ENCODE data around the gene ASPM.
"Not testable (repeated sequence)": the region's sequence is repeated elsewhere in the genome, so short reads cannot be mapped to it uniquely, and the experiment has no call there.

ASPM gene

GRCh38 chr1:197141575-197141974 is 4.9 kb downstream of the ASPM start:
- no peak for DNase-seq

GRCh38 chr1:197140121-197140520 is 6.3 kb downstream of the ASPM start:
- DNase-seq, result no peak

GRCh38 chr1:197139169-197139568 is 7.3 kb downstream of the ASPM start:
- DNase-seq, result no peak

GRCh38 chr1:197137322-197137721 is 9.1 kb downstream of the ASPM start:
- DNase-seq, result no peak

GRCh38 chr1:197130677-197131304 is 15.7 kb downstream of the ASPM start:
- no peak for DNase-seq

- no peak for DNase-seq
These were observed 16.8 kb downstream of the ASPM start for GRCh38 chr1:197129698-197130097.

GRCh38 chr1:197127246-197127912 is 19.1 kb downstream of the ASPM start:
- no peak for DNase-seq

GRCh38 chr1:197126691-197127090 is 19.8 kb downstream of the ASPM start:
- no peak for DNase-seq

- no peak for DNase-seq
These were observed 22.1 kb downstream of the ASPM start for GRCh38 chr1:197124376-197124775.

GRCh38 chr1:197116156-197116555 is 30.3 kb downstream of the ASPM start:
- no peak for DNase-seq

GRCh38 chr1:197106869-197107268 is 39.6 kb downstream of the ASPM start:
- no peak for DNase-seq

- no peak for DNase-seq
These were observed 43.2 kb downstream of the ASPM start for GRCh38 chr1:197103300-197103699.

- no peak for DNase-seq
These were observed 44.5 kb downstream of the ASPM start for GRCh38 chr1:197101978-197102377.

GRCh38 chr1:197100677-197101076 is 45.8 kb downstream of the ASPM start:
- no peak for DNase-seq

GRCh38 chr1:197099444-197099843 is 47.0 kb downstream of the ASPM start:
- DNase-seq, result no peak

- not testable (repeated sequence) for DNase-seq
These were observed 49.5 kb downstream of the ASPM start for GRCh38 chr1:197096971-197097370.

GRCh38 chr1:197096137-197096536 is 50.3 kb downstream of the ASPM start:
- DNase-seq, result no peak

GRCh38 chr1:197093226-197093885 is 53.1 kb downstream of the ASPM start:
- DNase-seq, result no peak

GRCh38 chr1:197092491-197093023 is 53.9 kb downstream of the ASPM start:
- DNase-seq, result no peak

- no peak for DNase-seq
These were observed 63.0 kb downstream of the ASPM start for GRCh38 chr1:197083474-197083873.

GRCh38 chr1:197081117-197081753 is 65.2 kb downstream of the ASPM start:
- DNase-seq, result no peak

- DNase-seq, result no peak
These were observed 66.1 kb downstream of the ASPM start for GRCh38 chr1:197080323-197080722.

- no peak for DNase-seq
These were observed 69.9 kb downstream of the ASPM start for GRCh38 chr1:197076585-197076984.

- DNase-seq, result no peak
These were observed 72.5 kb downstream of the ASPM start for GRCh38 chr1:197073978-197074377.

Measured in NCI-H748 treated with DMSO at 0.1 percent for 48 hours (cell line).